DMS53 (cell line): ENCODE data around the gene MPP1.
"Not testable (repeated sequence)": the region's sequence is repeated elsewhere in the genome, so short reads cannot be mapped to it uniquely, and the experiment has no call there.

ENCODE experiments used
- DNase-seq: peaks from one replicate; lab custom pipeline; 2025; lab: John Stamatoyannopoulos, UW

MPP1 gene

GRCh38 chrX:154804957-154805695 is at the start of gene MPP1:
MPP1 (minus strand) TSS chrX:154805485; CDS start chrX:154805373, 112 bp downstream.
- DNase-seq, result peak; percentile 84

- no peak for DNase-seq
Measured at GRCh38 chrX:154850957-154851611, 45.8 kb upstream of the MPP1 start.

- DNase-seq, result peak; percentile 74
Measured at GRCh38 chrX:154840856-154841255, 35.6 kb upstream of the MPP1 start.

- no peak for DNase-seq
Measured at GRCh38 chrX:154836163-154836562, 30.9 kb upstream of the MPP1 start.

GRCh38 chrX:154834562-154834961 is 29.3 kb upstream of the MPP1 start, which contains the start of gene SMIM9:
SMIM9 (minus strand) TSS chrX:154834662; CDS start chrX:154830856, 3,806 bp downstream.
- no peak for DNase-seq

- no peak for DNase-seq
Measured at GRCh38 chrX:154833746-154834274, 28.5 kb upstream of the MPP1 start.

GRCh38 chrX:154829926-154830442 is 24.7 kb upstream of the MPP1 start:
- DNase-seq, result no peak

- DNase-seq, result no peak
Measured at GRCh38 chrX:154829134-154829533, 23.8 kb upstream of the MPP1 start.

- no peak for DNase-seq
Measured at GRCh38 chrX:154828016-154828408, 22.7 kb upstream of the MPP1 start.

- DNase-seq, result no peak
Measured at GRCh38 chrX:154827194-154828015, 22.1 kb upstream of the MPP1 start.

- not testable (repeated sequence) for DNase-seq
Measured at GRCh38 chrX:154825586-154825985, 20.3 kb upstream of the MPP1 start.

- DNase-seq, result no peak
Measured at GRCh38 chrX:154824638-154825037, 19.4 kb upstream of the MPP1 start.

- DNase-seq, result no peak
Measured at GRCh38 chrX:154822029-154822428, 16.7 kb upstream of the MPP1 start.

GRCh38 chrX:154821523-154821922 is 16.2 kb upstream of the MPP1 start:
- DNase-seq, result no peak

- no peak for DNase-seq
Measured at GRCh38 chrX:154819771-154820341, 14.6 kb upstream of the MPP1 start.

- no peak for DNase-seq
Measured at GRCh38 chrX:154818916-154819770, 13.9 kb upstream of the MPP1 start.

GRCh38 chrX:154817048-154817618 is 11.8 kb upstream of the MPP1 start:
- DNase-seq, result not testable (repeated sequence)

- not testable (repeated sequence) for DNase-seq
Measured at GRCh38 chrX:154816326-154816898, 11.1 kb upstream of the MPP1 start.

- no peak for DNase-seq
Measured at GRCh38 chrX:154815274-154815818, 10.1 kb upstream of the MPP1 start.

- DNase-seq, result no peak
Measured at GRCh38 chrX:154813801-154814200, 8.5 kb upstream of the MPP1 start.
